Measurements from ENCODE around the gene CNOT1.

CNOT1 gene

GRCh38 chr16:58485184-58485887, 144.3 kb downstream of the CNOT1 start:
- no peak for DNase-seq (ENCODE audit: low read depth)

DNA sequence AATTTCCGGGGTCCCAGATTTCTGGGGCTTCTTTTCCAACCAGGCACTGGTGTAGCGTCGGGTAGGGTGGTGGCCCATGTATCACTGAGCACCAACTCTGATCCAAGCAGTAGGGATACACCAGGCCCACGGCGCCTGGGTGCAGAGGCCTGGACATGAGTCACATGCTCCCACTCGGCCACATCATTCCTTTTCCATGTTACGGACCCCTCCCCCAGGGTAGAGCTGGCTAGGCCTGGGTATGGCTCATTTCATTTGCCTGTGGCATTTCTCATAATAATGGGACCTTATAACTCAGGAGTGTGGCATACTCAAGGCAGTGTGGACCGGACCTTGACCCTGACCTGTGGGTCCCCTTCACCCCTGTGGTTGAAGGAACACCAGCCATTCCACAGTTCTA, 147.7 kb downstream of the CNOT1 start:
- DNase-seq (ENCODE audit: low read depth) = no peak

DNA sequence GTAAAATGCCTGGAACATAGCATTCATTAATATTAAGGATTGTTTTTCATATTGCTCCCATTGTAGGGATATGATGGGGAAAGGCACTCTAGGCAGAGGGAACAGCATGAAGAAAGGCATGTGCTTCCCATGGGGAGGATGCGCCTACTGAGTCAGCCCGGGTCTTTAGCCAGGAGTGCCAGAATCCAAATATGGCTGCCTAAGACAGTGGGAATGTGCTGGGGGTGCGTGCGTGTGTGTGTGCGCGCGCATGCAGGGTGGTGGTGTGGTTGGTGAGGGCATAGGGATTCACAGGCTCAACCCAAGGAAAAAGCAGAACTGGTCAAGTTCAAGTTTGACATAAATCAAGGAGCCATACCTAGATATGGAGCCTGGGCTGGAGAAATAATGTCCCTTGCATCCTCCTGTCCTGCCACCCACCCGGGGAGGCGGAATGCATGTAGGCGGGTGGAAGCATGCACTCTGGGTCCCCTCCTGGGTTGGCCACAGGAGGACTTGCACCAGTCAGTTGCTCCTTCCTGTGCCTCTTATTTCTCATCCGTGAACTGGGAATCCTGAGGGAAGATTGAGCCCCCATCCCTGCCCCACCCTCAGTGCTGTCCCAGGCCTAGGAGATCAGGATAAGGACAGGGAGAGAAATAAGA, 148.3 kb downstream of the CNOT1 start:
- no peak for DNase-seq (ENCODE audit: low read depth)

DNA sequence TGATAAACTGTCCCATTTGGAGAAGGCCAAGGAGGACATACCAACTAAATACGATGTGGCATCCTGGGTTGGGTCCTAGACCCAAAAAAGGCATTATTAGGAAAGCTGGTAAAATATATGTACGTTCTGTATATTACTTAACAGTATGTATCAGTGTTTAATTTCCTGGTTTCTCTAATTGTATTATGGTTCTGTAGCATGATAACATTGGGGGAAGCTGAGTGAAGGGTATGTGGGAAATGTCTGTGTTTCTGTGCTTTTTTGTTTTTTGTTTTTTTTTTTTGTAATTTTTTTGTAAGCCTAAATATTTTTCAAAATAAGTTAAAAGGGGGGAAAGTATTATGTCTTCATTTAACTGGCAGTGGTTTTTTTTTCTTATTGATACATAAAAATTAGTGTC, 151.2 kb downstream of the CNOT1 start:
- DNase-seq (ENCODE audit: low read depth) = no peak

DNA sequence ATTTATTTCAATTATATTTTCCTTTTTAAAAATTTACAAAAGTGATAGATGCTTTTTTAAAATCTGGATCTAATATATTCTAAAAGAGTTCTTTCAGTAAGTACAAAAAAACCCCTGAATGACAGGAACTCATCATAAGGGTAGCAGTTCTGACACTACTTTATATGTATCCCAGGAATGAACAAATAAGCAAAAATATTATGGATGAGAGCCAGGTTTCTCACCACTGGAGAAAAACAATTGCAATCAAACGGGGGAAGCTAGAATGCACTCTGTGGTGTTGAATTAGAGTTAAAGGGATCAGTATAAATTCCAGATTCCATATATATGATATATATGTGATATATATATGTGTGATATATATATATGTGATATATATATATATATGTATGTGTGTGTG, 152.8 kb downstream of the CNOT1 start:
- no peak for DNase-seq (ENCODE audit: low read depth)

- no peak for DNase-seq (ENCODE audit: low read depth)
Measured at GRCh38 chr16:58475091-58475619, 154.5 kb downstream of the CNOT1 start.

GRCh38 chr16:58474296-58474695, 155.3 kb downstream of the CNOT1 start:
- no peak for DNase-seq (ENCODE audit: low read depth)

- DNase-seq (ENCODE audit: low read depth) = no peak
Measured at GRCh38 chr16:58472827-58473226, 156.8 kb downstream of the CNOT1 start.

DNA sequence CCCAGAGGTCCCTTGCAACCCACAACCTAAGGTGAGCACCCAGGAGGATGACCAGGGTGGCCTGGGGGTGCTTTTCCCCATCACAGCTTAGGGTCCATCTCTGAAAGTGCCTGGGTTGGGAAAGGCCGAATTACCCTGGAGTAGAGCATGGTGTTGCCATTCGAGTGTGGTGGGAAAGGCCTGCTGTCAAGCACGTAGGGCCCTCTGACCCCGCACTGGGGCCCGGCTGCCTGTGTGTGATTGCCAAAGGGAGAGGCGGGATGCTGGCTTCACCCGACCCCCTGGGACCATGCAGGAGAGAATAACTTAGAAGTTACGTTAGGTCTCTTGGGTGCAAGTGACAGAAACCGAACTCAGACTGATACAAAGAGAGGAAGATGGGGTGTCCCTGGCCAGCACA, 157.4 kb downstream of the CNOT1 start:
- DNase-seq (ENCODE audit: low read depth) = no peak

- DNase-seq (ENCODE audit: low read depth) = no peak
Measured at GRCh38 chr16:58471209-58471975, 158.2 kb downstream of the CNOT1 start.
